Activated CD8-positive, alpha-beta memory T cell treated with anti-CD3 and anti-CD28 coated beads for 1 hour (primary cell): ENCODE measurements around the gene MYH15.
A peak's percentile ranks its signal among the peaks of the same experiment; 100 is the strongest.

Source experiments
- DNase-seq, 2 donors: peaks; one replicate each; pipeline ENCODE4 v3.0.0-alpha.2; 2020; ENCODE audit warnings: low read depth in 1 of 2; ENCODE audit errors: extremely low read depth in 1 of 2

Gene MYH15

DNA sequence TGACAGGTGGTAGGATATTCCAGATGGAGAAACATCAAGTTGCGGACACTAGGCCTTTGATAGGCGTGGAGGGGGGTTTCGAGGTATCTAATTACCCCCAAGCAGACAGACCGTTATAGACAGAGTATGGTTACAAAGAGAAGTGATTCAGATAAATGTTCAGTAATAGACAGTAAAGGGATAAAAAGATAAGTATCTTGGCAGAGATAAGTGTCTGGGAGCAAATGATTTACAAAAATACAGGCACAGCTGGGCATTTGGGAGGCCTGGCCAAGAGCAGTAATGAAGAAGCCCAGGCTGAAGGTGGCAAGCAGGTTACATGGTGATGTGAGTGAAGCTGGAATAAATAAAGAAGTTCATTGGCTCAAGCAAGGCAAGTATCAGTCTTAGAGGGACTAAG, 659 bp upstream of the MYH15 start:
- DNase-seq, result no peak

DNA sequence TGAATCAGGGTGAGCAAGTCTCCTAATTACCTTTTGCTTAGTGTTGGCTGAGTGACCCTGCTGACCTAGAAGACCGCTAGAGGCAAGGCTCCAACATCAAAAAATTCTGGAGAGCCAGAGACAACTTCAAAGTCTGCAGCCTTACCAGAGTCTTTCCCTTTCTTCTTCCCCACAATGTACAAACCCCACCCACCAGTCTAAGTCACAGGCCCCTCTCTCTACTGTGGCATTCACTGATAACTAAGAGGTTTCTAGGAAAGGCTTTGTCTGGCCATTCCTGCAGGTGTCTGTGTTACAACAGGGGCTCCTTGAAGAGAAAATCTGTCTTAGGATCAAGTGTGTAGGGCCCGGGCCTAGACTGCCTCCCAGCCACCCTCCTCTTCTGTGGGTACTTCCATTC, 525 bp downstream of the MYH15 start:
- no peak for DNase-seq

DNA sequence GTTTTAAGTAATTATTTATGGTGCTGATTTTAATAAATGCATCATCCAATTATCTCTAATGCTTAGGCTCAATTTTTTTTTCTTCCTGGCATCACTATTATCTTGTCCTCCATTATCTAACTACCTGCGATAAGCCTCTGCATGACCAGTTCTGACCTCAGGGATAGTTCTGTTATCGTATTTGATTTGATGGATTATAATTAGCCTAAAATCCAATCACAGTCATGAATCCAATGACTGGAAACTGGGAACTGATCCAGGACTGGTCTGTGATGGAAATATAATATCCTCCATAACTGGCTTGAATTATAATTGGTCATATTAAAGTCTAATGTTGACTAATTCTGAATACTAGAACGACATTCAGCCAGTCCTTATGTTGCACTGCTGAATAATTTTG, 1.1 kb downstream of the MYH15 start:
- no peak for DNase-seq

DNA sequence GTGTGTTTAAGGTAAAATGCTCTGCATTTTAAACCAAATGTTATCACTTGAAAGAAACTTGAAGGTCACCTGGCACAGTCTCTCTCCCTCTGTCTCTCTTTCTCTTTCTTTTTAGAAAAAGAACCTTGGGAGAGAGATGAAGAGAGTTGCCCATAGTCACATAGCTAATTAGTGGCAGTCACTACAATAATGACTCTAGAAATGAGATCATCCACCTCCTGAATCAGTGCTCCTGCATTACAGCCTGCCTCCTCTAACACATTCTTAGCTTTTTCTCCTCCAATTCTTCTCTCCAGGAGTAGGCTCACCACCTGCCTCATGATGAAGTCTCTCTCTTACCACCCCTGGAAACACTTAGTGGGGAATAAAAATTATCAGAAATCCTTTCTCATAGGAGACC, 2.5 kb downstream of the MYH15 start:
- no peak for DNase-seq

DNA sequence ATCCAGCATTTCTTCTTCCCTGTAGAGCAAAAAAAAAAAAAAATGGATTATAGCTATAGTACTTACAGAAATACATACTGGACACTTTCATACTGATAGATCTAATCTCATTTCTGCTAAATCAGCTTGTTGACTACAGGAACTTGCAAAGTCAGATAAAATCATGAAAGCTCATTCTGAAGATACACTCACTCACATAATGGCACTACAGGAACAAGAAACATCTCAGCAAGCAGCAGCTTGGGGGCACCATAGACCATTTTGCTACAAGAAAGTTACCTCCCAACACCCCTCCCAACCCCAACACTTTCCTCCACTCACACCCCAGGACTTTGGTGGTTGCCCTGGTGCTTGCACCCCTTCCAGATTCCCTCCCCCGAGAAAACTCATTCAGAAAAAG, 4.6 kb downstream of the MYH15 start:
- no peak for DNase-seq

DNA sequence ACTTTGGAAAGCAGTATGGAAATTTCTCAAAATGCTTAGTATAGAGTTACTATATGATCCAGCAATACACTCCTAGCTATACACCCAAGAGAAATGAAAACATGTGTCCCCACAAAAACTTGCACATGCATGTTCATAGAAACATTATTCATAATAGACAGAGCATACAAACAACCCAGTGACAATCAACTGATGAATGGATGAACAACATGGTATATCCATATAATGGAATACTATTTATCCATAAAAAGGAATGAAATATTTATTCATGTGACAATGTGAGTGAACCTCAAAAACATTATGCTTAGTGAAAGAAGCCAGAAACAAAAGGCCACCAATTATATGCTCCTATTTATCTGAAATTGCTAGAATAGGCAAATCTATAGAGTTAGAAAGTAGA, 6.7 kb downstream of the MYH15 start:
- no peak for DNase-seq

DNA sequence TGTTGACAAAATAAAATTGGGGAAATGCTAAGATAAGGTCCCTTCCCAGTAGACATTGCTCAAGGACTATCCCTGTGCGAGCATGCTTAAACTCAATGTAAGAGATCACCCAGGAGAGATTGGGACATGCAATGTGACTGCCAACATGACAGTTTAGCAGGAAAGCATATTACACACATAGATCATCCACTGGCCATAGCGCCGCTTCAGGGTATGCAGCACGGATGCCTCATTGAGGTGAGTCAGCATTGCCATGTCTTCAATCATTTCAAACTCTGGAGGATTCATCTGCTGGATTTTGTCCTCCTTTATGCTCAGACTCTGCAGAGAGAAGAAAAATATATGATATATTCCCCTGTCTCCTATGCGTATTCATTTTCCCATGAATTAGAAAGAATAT, 8.9 kb downstream of the MYH15 start:
- no peak for DNase-seq

DNA sequence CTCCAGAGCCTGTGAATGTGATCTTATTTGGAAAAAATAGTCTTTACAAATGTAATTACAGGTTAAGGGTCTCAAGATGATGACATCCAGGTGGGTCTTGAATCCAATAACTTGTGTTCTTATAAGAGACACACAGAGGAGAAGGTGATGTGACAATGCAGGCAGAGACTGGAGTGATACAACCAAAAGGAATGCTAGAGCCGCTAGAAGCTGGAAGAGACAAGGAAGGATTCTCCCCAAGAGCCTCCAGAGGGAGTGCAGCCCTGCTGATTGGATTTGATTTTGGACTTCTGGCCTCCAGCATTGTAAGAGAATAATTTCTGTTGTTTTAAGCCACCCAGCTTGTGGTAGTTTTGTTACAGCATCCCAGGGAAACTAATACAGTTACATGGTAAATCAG, 9.7 kb downstream of the MYH15 start:
- no peak for DNase-seq

DNA sequence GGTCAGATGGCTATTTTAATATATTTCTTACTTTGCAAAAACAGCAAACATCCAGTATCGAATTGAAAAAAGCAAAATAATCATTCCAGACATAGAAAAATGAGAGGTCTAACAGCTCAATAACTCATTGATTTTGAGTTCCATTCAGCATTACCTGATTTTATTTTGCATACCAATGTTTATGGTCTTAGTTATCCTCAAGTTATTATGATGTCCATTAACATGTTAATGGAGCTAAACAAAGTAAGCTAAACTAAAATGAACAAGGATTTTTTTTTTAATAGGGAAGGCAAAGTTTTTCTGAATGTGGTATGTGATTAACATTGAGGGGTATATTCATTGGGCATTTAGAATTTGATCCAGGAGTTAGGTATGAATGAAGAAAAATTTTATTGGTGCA, 13.1 kb downstream of the MYH15 start:
- no peak for DNase-seq

DNA sequence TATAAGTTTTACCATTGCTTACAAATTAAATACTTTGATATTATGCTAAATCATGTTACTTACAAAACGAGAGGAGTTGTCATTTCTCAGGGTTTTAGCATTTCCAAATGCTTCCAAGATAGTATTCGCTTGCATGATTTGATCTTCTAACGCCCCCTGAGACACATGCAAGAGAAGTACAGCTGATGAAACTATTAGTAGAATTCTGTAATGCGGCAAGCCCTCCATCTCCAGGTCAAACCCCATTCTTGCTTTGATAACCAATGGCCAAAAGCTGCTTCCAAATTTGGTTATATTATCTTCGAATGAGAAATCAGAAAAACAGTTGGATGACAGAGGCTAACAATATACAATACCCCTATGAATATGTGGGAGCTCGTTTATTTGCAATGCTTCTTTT, 14.7 kb downstream of the MYH15 start:
- no peak for DNase-seq

DNA sequence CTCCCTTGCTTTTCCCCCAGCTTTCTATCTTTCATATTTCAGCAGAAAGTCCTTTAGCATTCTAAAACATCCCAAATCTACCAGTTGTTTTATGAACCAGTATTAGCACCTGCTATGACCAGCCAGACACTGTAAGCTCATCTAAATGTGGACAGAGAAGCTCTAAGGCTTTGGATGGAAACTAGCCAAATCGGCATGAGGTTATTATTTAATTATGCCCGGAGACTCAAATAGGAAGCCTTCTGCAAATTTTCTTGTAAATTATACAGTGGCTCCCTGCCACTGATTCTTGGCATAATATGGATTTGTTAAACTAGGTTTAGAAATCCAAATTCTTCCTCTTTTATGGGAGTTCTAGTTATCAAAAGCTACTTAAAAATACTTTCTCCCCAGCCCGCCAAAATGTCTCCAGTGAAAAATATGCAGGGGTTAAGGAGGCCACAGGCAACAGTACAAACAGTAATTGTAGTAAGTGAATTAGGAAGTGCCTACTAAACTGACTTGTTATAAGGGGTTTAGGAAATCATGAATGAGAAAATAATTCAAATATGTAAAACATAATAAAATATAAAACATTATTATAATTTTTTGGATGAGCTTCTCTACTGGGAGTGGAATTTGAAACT, 15.4 kb downstream of the MYH15 start:
- DNase-seq, result no peak

DNA sequence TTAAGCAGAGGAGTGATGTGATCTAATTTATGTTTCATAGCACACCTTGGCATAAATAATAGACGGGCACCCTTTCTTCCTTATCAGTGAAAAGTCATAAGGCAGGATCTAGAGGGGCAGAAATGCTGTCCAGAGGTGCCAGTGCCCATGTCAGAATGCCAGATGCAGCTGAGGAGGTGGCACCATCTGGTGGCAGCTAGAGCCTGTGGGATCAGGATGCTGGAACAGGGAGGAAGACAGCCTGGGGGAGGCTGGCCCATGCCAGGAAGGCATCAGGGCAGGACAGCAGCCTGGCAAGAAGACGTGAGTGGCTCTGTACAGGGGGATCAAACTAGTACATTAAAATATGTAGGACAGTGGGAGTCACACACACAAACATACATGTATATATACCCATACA, 16.5 kb downstream of the MYH15 start:
- DNase-seq, result no peak

DNA sequence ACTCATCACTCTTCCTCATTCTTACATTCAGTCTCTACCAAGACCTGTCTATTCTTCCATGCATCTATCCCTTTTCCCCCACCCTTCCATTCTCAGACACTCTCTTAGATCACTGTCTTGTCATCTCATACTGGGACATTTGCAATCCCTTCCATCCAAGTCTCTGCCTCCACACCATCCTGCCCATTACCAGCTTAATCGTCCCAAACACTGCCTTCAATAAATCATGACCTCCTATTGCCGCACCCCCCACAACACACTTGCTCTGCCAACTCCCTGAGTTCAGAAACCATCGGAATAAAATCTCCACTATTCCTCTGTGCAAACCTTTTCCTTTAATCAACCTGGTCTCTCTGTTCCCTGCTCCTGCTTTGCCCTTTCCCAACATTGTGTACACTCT, 18.9 kb downstream of the MYH15 start:
- DNase-seq, result no peak

DNA sequence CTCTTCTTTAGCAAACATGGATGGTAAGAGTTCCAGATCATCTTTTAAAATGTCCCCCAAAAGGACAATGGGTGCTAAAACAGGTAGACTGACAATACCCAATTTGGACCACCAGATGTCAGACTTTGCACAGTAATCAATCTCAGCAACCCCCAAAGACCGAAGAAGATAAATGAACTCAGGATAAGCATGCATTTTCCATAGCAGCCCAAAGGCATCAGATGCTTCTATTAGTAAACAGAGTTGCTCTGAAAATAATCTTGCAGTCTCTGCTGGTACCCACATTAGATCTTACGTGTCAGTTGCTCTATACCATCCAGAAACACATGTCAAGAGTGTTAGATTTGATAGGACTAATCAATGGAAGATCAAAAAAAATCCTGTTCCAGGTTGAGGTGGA, 20.6 kb downstream of the MYH15 start:
- no peak for DNase-seq

DNA sequence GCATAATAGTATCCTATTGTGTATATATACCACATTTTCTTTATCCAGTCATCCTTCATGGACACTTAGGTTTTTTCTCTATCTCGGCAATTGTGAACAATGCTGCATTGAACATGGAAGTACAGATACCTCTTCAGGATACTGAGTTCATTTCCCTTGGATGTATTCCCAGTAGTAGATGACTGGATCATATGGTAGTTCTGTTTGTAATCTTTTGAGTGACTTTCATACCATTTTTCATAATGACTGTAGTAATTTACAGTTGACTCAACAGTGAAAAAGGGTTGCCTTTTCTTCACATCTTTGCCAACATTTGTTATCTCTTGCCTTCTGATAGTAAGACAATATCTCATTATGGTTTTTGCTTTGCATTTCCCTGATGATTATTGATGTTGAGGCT, 21.8 kb downstream of the MYH15 start:
- DNase-seq, result no peak

DNA sequence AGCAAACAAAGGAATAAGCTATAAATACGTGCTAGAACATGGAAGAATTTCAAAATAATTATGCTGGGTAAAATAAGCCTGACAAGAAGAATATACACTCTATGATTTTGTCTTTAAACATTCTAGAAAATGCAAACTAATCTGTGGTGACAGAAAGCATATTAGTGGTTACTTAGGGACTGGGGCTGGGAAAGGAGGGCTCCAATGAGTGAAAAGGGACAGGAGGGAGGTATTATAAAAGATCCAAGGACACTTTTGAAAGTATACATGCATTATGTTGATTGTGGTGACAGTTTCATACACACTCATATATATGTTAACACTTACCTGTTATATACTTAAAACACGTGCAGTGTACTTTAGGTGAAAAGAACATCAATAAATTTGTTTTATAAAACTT, 23.0 kb downstream of the MYH15 start:
- no peak for DNase-seq

DNA sequence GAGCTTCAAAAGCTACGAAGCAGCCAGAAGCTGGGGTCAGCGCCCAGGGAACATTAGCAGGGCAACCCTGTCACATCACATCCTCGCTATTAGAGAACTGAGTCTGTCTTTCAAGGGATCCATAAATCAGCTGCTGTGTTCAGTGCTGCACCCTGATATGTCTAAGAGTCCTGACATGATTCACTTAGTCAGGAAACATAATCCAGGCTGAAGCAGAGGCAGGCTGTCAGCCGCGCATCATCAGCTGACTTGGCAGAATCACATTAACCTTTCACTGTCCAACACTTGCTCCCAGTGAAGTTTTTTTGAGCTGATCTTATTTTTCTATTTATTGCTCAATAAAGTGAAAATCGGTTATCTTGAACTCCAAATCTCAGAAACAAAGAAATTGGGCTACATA, 23.5 kb downstream of the MYH15 start:
- no peak for DNase-seq

DNA sequence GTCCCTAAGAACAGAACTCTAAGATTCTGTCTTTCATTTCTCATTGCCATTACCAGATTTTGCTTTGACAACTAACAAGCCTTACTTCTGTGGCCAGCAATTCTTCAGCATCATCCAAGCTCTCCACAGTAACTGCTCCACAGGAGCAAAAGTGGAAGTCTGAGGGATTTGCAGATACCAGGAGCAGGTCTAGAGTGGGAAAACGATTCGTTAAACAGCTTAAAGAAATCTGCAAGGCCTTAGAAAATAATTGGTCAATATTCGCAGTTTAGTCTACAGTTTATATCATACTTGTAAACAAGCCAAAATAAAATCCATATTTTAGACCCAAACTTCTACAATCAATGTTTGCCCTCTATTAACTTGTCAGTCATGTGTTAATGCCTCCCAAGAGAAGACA, 24.1 kb downstream of the MYH15 start:
- no peak for DNase-seq

DNA sequence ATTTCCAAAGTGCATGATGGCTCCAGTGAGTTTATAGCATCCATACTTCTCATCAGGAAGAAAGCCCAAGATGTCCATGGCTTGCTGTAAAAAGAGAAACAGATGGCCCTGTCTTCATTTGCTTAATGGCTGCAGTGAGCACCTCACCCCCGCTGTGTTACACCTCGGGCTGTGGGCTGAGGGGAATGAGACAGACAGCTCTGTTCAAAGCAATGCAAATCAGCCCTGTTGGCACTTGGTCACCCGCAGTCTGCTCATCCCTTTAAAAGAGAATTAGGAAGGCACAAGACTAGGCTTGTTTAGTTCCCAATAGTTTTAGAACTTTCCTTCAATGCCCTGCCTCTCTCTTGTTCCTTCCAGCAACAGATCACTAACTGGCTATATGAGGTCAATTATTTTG, 25.2 kb downstream of the MYH15 start:
- no peak for DNase-seq

DNA sequence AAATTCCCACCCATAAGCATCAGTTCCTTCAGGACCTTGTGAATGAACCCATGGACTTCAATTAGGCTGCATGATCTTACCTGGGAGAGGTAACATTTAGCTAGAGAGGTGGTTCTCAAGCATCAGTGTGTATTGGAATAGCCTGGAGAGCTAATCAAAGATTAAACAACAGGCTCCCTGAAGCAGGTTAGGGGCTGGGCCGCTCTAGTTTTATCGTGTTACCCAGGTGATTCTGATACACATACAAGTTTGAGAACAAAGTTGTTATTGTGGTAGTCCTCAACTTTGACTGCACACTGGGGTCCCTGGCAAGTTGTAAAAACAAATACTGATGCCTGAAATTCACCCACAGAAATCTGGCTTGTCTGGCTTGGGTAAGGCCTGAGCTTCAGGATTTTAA, 31.2 kb downstream of the MYH15 start:
- DNase-seq, result no peak

DNA sequence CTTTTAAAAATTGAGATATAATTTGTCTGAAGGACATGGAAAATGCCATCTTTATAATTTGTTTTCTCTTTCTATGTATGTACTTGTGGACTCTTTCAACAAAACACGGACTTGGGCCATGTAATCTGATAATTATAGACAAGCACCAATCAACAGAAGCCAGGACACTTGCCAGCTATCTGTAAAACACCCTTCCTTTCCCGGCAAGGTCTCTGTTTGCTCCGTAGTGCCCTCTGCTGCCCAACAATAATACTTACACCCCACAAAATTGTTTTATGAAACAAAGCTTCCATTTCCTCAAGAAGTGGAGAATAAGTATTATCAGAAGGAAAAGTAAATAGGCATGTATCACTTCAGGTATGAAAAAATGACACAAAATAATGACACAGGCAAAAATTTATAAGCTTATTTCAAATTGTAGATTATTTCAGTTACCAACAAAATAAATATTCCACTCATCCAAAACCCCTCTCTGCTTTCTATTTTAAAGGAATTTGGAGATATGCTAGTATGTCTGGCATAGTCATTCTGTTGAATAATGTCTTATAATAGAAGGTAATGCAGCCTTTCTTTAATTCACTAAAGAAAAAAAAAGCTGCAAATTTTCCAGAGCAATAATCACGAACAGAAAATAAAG, 32.8 kb downstream of the MYH15 start:
- DNase-seq, result peak in 1 of 2 donors; percentile 24

DNA sequence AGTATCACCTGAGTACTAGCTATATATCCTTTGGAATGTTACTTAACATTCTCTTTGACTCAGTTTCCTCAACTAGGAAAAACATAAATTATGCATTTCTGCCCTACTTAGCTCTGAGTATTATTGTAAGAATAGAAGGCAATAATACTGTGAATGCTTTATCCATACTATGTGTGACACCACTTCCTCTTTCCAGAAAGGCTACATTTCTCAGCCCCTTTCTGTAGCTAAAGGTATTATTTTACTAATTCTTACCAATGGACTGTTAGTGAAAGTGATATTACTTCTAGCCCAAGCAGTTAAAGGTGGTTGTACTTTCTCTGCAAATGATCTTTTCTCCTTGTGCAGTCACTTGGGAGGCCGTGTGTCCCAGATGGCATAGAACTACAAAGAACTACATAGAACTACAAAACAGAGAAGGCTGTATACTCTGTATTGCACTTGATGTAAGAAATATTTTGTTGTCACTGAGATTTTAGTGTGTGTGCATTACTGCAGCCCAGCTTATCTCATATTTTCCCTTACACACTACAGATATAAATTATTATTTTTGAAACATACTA, 35.1 kb downstream of the MYH15 start:
- DNase-seq, result no peak

DNA sequence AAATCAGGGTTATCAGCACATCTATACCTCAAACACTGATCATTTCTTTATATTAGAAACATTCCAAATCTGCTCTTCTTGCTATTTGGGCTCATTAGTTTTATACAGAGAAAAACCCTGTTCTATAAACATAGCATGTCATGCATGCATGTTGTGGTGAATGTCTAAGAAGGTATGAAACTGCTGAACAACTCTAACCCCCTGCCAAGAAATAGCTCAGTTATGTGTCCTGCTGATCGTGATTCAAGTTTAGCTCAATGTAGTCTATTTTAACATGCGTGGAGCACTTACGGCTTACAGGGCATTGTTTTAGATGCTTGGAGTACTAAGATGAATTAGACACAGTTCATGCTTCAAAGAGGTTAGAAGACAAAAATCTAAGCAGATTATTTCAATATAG, 35.8 kb downstream of the MYH15 start:
- no peak for DNase-seq
